HT1080 (cell line): ENCODE measurements around the gene MCU. TPM values are rescaled to one million over a fixed set of nuclear protein-coding genes. Genes with fewer than 3 reads are reported as not detected.
A peak's percentile ranks its signal among the peaks of the same experiment; 100 is the strongest.

Experiments used
- DNase-seq: peaks from one replicate; pipeline ENCODE4 v3.0.0-alpha.2; 2015; ENCODE audit warnings: low read depth
- small RNA-seq: library from RNA; depleted of rRNA; stranded (forward); fragments of <200 nt; gene quantifications from one replicate; pipeline ENCODE3, GENCODE V24; 2014
- total RNA-seq: library from RNA; depleted of rRNA; stranded (reverse); fragments of >200 nt; shearing (Covaris generic); gene quantifications from 2 replicates; pipeline ENCODE4 v1.2.3, GENCODE V29; 2014; rRNA removed

MCU gene
- total RNA-seq, 1 experiment from 2014 or later: 26.7 TPM

GRCh38 chr10:72930276-72930675 lies 238.3 kb downstream of the MCU start:
- no peak for DNase-seq

DNA sequence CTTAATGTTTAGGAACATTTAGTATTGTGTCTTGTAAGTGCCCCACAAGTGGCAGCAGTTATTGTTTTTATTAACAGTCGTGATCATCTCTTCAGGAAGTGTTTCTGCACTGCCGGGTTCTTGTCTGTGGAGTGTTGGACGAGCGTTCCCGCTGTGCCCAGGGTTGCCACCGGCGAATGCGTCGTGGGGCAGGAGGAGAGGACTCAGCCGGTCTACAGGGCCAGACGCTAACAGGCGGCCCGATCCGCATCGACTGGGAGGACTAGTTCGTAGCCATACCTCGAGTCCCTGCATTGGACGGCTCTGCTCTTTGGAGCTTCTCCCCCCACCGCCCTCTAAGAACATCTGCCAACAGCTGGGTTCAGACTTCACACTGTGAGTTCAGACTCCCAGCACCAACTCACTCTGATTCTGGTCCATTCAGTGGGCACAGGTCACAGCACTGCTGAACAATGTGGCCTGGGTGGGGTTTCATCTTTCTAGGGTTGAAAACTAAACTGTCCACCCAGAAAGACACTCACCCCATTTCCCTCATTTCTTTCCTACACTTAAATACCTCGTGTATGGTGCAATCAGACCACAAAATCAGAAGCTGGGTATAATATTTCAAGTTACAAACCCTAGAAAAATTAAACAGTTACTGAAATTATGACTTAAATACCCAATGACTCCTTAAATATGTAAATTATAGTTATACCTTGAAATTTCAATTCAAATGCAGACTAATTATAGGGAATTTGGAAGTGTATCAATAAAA lies 240.5 kb downstream of the MCU start:
- no peak for DNase-seq

GRCh38 chr10:72935361-72935760 lies 243.4 kb downstream of the MCU start:
- peak; percentile 57 for DNase-seq

Small RNA genes lying within 50 kb of the gene (small RNA-seq; reads per million reads assigned to genes)
- not detected for gene MIR4676
- gene RF00019: not detected

Other genes with a start within 250 kb of the MCU start
- gene MICU1, start 66.1 kb upstream of the MCU start, total RNA-seq: 28.9 and 34.4 TPM in 2 replicates
- not detected in 2 replicates for gene OIT3, start 201.6 kb downstream of the MCU start, total RNA-seq